Upper lobe of left lung (tissue), 4 donors: ENCODE measurements around the gene STON2.

ENCODE experiments used
- EP300 ChIP-seq, 4 donors: sonication (generic); formaldehyde crosslinking; IDR thresholded peaks; one replicate each; pipeline ENCODE4 v1.5.1; 2017; ENCODE audit warnings: antibody characterized with exemption in 4 of 4, control low read depth in 2 of 4
- POLR2A ChIP-seq, 4 donors: fragments of 450-650 bp; IDR thresholded peaks; one replicate each; pipeline ENCODE4 v1.5.1; 2016 to 2017; ENCODE audit warnings: antibody characterized with exemption in 4 of 4, mild to moderate bottlenecking in 2 of 4
- POLR2AphosphoS5 ChIP-seq, 2 donors: sonication (generic); formaldehyde crosslinking; IDR thresholded peaks; one replicate each; pipeline ENCODE4 v1.5.1; 2017; ENCODE audit warnings: antibody characterized with exemption in 2 of 2
- TF ChIP-seq, protein P1 (sequence below), 6 experiments: fragments of 450-650 bp in 4 of 6; fragments of 200-600 bp in 2 of 6; sonication (generic) in 2 of 6; IDR thresholded peaks; one replicate each; pipeline ENCODE4 v1.5.1; 2016 to 2019; ENCODE audit warnings: antibody characterized with exemption in 6 of 6

DNA sequence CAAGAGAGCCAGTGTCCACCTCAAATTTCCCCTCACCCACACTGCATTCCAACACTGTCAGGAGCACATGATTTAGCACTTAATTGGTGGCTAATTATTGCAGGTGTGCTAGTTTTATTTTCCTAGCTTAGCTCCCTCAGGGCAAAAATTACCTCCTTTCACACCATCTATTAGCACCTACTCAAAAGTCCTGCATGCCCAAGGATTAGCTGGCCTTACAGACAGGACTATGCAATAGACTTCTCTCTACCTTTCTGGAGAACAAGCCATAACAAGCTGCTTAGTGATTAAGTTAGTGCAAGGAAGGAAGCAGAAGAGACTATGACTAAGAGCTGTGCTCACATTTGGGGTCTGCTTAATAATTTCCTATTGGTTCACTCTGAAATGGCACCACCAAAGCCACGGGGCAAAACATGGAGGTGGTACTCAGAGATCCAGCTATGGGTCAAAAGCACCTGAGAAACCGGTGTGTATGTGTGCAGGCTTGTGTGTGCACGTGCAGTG, 69.5 kb downstream of the STON2 start:
- TF ChIP-seq, protein P1, sequence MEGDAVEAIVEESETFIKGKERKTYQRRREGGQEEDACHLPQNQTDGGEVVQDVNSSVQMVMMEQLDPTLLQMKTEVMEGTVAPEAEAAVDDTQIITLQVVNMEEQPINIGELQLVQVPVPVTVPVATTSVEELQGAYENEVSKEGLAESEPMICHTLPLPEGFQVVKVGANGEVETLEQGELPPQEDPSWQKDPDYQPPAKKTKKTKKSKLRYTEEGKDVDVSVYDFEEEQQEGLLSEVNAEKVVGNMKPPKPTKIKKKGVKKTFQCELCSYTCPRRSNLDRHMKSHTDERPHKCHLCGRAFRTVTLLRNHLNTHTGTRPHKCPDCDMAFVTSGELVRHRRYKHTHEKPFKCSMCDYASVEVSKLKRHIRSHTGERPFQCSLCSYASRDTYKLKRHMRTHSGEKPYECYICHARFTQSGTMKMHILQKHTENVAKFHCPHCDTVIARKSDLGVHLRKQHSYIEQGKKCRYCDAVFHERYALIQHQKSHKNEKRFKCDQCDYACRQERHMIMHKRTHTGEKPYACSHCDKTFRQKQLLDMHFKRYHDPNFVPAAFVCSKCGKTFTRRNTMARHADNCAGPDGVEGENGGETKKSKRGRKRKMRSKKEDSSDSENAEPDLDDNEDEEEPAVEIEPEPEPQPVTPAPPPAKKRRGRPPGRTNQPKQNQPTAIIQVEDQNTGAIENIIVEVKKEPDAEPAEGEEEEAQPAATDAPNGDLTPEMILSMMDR (IDR thresholded peaks at IDR 0.05): no peak
- TF ChIP-seq POLR2AphosphoS5 (IDR thresholded peaks at IDR 0.05): no peak
- TF ChIP-seq EP300 (IDR thresholded peaks at IDR 0.05): no peak
- no peak for TF ChIP-seq POLR2A (IDR thresholded peaks at IDR 0.05)
